Esophagus (tissue), 2 donors: ENCODE data around the gene TMTC3. TPM values are rescaled to one million over a fixed set of nuclear protein-coding genes. Genes with fewer than 3 reads are reported as not detected.
"Not testable (repeated sequence)": the region's sequence is repeated elsewhere in the genome, so short reads cannot be mapped to it uniquely, and the experiment has no call there.

Experiments used
- H3K27ac ChIP-seq, 2 donors: one replicate each; pipeline ENCODE4 v1.5.1; 2013; ENCODE audit warnings: low read depth in 2 of 2, mild to moderate bottlenecking in 2 of 2, inconsistent platforms in 1 of 2, low read length in 1 of 2, moderate library complexity in 1 of 2
- H3K27me3 ChIP-seq, 2 donors: one replicate each; pipeline ENCODE4 v1.6.1; 2013; ENCODE audit warnings: low read length in 2 of 2, control low read depth in 1 of 2, mild to moderate bottlenecking in 1 of 2; ENCODE audit not compliant: insufficient read depth in 2 of 2, control insufficient read depth in 1 of 2
- H3K36me3 ChIP-seq, 2 donors: one replicate each; pipeline ENCODE4 v1.6.1; 2013; ENCODE audit warnings: low read length in 1 of 2; ENCODE audit not compliant: control insufficient read depth in 2 of 2, insufficient read depth in 2 of 2
- H3K4me1 ChIP-seq, 2 donors: one replicate each; pipeline ENCODE4 v1.6.1; 2013; ENCODE audit warnings: low read length in 1 of 2; ENCODE audit not compliant: control insufficient read depth in 2 of 2, insufficient read depth in 2 of 2
- H3K4me3 ChIP-seq, 2 donors: one replicate each; pipeline ENCODE4 v1.5.1; 2013; ENCODE audit warnings: low read length in 2 of 2, mild to moderate bottlenecking in 2 of 2, low read depth in 1 of 2, moderate library complexity in 1 of 2
- H3K9me3 ChIP-seq, 2 donors: one replicate each; pipeline ENCODE4 v1.6.1; 2013; ENCODE audit warnings: mild to moderate bottlenecking in 2 of 2, low read depth in 1 of 2, low read length in 1 of 2, moderate library complexity in 1 of 2; ENCODE audit not compliant: control insufficient read depth in 2 of 2, insufficient read depth in 1 of 2
- WGBS, 2 donors: extraction: QIAGEN DNeasy Blood & Tissue Kit; methylation state at CpG; one replicate each; pipeline ENCODE4 v1.1.7; 2013; 5-methylcytosine and 5-hydroxymethylcytosine counted together
- polyA plus RNA-seq, 2 donors: library from polyadenylated mRNA; stranded (reverse); fragments of 200-250 nt; gene quantifications; one replicate each; pipeline ENCODE4 v1.2.3, GENCODE V29; 2013
- donor health status: healthy with polysubstance abuse.
- donor health status: Bipolar disorder and iron deficiency.

The TMTC3 gene
- polyA plus RNA-seq, 2 donors, result 3.8 to 4.0 TPM

- H3K9me3 ChIP-seq, result no peaks in the 10 kb centered on the region
- H3K4me1 ChIP-seq, result no peaks in the 10 kb centered on the region
- no peak overlapping the region for H3K27ac ChIP-seq
- no peaks in the 10 kb centered on the region for H3K36me3 ChIP-seq
- H3K27me3 ChIP-seq, result no peaks in the 10 kb centered on the region
- H3K4me3 ChIP-seq, result no peak overlapping the region
Measured at GRCh38 chr12:88132392-88132791, 9.7 kb upstream of the TMTC3 start.

DNA sequence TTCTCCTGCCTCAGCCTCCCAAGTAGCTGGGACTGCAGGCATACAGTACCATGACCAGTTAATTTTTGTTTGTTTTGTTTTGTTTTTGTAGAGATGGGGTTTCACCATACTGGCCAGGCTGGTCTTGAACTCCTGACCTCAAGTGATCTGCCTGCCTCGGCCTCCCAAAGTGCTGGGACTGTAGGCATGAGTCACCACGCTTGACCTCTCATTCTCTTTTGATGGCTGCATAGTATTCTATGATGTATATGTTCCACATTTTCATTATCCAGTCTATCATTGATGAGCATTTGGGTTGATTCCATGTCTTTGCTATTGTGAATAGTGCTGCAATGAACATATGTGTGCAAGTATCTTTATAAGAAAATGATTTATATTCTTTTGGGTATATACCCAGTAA lies 8.9 kb upstream of the TMTC3 start:
- H3K4me1 ChIP-seq, H3K27ac ChIP-seq, H3K9me3 ChIP-seq, H3K4me3 ChIP-seq, H3K36me3 ChIP-seq, H3K27me3 ChIP-seq: not testable (repeated sequence)
- WGBS, 2 donors, result 92 to 95% methylated on average over 2 of the region's 2 CpGs

DNA sequence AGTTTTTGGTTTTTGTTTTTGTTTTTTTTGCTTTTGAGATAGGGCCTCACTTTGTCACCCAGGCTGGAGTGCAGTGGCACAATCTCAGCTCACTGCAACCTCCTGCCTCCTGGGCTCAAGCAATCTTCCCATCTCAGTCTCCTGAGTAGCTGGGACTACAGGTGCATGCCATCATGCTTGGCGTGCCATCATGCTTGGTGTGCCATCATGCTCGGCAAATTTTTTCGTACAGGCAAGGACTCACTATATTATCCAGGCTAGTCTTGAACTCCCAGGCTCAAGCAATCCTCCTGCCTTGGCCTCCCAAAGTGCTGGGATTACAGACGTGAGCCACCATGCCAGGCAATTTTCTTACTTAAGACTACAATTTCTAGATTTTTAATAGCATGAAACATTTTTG lies 2.4 kb upstream of the TMTC3 start:
- 97 to 100% methylated on average over 4 of the region's 4 CpGs for WGBS, 2 donors
- not testable (repeated sequence) for H3K36me3 ChIP-seq, H3K4me1 ChIP-seq, H3K4me3 ChIP-seq, H3K27me3 ChIP-seq, H3K9me3 ChIP-seq, H3K27ac ChIP-seq

GRCh38 chr12:88141425-88141773 lies 708 bp upstream of the TMTC3 start:
- WGBS, 2 donors, result 4 to 5% methylated on average over 13 of the region's 13 CpGs
- Histone ChIP-seq H3K4me1 (no peaks in the 10 kb centered on the region), H3K4me3 (peak overlapping the region; percentile 60 to 70), H3K27me3 (no peaks in the 10 kb centered on the region), H3K36me3 (no peaks in the 10 kb centered on the region), H3K9me3 (no peaks in the 10 kb centered on the region), H3K27ac (peak overlapping the region; percentile 86 to 87)

- no peaks in the 10 kb centered on the region for H3K4me1 ChIP-seq
- no peaks in the 10 kb centered on the region for H3K9me3 ChIP-seq
- WGBS, 2 donors, result 0% methylated on average over 18 of the region's 18 CpGs
- H3K36me3 ChIP-seq, result no peaks in the 10 kb centered on the region
- H3K4me3 ChIP-seq, result peak overlapping the region; percentile 60 to 70
- H3K27ac ChIP-seq, result peak overlapping the region; percentile 70 to 85
- no peaks in the 10 kb centered on the region for H3K27me3 ChIP-seq
Measured at GRCh38 chr12:88142610-88142991, 494 bp downstream of the TMTC3 start.

GRCh38 chr12:88144037-88144436 lies 1.9 kb downstream of the TMTC3 start:
- Histone ChIP-seq H3K9me3 (no peaks in the 10 kb centered on the region), H3K4me3 (no peak overlapping the region), H3K27ac (peak overlapping the region in 1 of 2 donors; percentile 22), H3K27me3 (no peaks in the 10 kb centered on the region), H3K36me3 (no peaks in the 10 kb centered on the region), H3K4me1 (no peaks in the 10 kb centered on the region)
- 80 to 81% methylated on average over 5 of the region's 5 CpGs for WGBS, 2 donors

DNA sequence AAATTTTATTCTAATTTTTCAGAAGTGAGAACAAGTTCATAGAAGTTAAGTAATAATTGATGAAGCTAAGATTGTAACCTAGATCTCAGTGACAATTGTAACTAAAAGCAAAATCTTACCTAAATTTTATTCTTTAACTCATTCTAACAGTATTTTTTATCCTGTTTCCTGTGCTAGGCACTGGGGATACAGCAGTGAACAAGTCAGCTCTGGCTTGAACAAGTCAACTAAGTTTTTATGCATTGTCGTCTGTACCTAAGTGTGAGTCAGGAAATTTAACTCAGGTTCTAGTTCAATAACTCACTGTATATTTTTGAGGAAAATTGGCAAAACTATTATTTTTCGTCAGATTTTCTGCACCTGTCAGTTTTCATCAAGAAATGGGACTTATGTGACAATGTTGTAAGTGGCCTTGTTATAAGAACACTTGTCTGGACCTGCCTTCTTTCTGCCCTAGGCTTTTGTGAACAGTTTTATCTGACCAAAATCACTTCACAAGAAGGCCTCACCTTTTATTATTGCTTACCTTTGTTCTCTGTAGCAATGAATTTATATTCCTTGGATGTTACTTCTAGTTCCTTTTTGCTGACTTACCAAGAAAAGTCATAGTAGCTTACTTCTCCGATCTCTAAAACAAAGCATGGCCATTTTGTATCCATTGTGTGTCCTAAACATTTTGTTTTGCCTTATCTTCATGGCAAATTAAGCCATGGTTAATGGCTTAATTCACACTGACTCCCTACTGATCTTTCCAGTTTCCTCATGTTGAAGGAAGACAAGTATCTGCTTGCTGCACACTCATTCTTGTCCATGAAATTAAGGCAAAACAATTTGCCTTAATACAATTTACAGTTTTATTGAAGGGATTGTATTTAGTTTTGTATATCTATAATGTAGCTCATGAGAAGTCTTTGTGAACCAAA lies 2.7 kb downstream of the TMTC3 start:
- H3K4me1 ChIP-seq, result no peaks in the 10 kb centered on the region

DNA sequence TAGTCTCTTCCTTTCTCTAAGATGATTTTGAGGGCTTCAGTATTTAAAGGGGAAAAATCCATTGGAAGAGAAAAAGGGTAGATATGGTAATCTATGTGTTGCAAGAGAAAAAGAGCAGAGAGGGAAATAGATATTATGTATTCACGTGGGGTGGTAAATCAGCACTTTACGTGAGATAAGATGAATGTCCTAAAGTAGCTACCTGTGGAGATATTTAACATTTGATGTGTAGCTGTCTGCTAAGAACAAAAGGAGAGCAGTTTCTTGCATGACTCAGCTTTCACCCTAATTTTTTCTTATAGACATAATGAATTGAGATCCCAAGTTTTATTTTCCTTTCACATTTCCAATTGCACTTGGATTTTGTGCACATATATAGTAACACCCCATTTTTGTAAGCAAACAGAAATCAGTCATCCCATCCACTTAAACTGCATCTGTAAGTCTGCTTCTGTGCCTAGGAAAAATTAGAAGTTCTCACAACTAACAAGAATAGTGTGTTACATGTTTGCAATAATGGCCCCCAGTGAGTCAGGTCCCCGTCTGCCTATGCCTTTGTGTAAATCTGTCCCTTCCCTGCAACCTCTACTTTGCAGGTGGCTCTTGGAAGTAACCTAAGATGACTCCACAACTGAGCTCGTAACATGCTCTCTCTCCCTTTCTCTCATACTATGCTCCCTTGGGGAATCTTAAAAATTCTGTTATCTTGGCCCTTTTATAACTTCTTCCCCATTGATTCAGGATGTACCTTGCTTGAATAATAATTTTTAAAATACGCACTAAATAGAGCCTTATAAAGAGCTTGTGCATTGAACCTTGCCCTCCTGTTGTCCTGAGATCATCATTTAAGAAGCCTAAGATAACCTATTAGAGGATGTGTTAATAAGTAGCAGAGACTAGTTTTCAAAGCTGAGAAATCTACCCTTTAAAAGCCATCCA lies 3.7 kb downstream of the TMTC3 start:
- no peaks in the 10 kb centered on the region for H3K36me3 ChIP-seq
- peak overlapping the region; percentile 15 to 67 for H3K27ac ChIP-seq

More for the DNA sequence above, 2.7 kb downstream of the TMTC3 start:
- Histone ChIP-seq H3K27ac (peak overlapping the region in 1 of 2 donors; percentile 67), H3K27me3 (no peaks in the 10 kb centered on the region), H3K9me3 (no peaks in the 10 kb centered on the region), H3K4me3 (peak overlapping the region in 1 of 2 donors; percentile 1), H3K36me3 (no peaks in the 10 kb centered on the region)
- 57 to 64% methylated on average over 3 of the region's 3 CpGs for WGBS, 2 donors

DNA sequence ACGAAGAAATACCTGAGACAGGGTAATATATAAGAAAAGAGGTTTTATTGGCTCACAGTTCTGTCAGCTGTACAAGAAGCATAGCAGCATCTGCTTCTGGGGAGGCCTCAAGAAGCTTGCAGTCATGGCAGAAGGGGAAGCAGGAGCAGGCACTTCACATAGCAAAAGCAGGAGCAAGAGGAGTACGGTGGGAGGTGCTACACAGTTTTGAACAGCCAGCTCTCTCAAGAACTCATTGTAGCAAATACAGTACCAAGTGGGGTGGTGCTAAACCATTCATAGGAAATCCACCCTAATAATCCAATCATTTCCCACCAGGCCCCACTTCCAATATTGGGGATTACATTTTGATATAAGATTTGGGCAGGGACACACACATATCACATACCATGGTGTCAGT lies 8.0 kb downstream of the TMTC3 start:
- Histone ChIP-seq H3K4me1 (no peaks in the 10 kb centered on the region), H3K36me3 (no peaks in the 10 kb centered on the region), H3K9me3 (no peaks in the 10 kb centered on the region), H3K4me3 (no peak overlapping the region), H3K27ac (no peak overlapping the region), H3K27me3 (no peaks in the 10 kb centered on the region)
- WGBS, 2 donors, result 97 to 99% methylated on average over 2 of the region's 2 CpGs

More for the DNA sequence above, 3.7 kb downstream of the TMTC3 start:
- Histone ChIP-seq H3K9me3 (no peaks in the 10 kb centered on the region), H3K4me3 (peak overlapping the region in 1 of 2 donors; percentile 17), H3K27me3 (no peaks in the 10 kb centered on the region), H3K4me1 (no peaks in the 10 kb centered on the region)
- WGBS, 2 donors, result 61 to 63% methylated on average over 5 of the region's 5 CpGs
